Liver (tissue), 9 donors: Measurements from ENCODE around the gene S100A2. TPM values are rescaled to one million over a fixed set of nuclear protein-coding genes. Genes with fewer than 3 reads are reported as not detected.

Source experiments
- DNase-seq: peaks from one replicate; pipeline ENCODE4 v3.0.0-alpha.2; 2017; ENCODE audit warnings: low spot score
- H3K27ac ChIP-seq, 2 donors: one replicate each; pipeline ENCODE4 v1.7.0; 2013; ENCODE audit warnings: inconsistent platforms in 2 of 2, low read length in 2 of 2, control low read depth in 1 of 2, low read depth in 1 of 2, mild to moderate bottlenecking in 1 of 2
- H3K27me3 ChIP-seq, 4 donors: one replicate each; pipeline versions ENCODE4 v1.6.1 to v1.7.0; 2013; ENCODE audit warnings: low read length in 3 of 4, inconsistent platforms in 1 of 4, mild to moderate bottlenecking in 1 of 4, moderate library complexity in 1 of 4; ENCODE audit not compliant: control insufficient read depth in 4 of 4, insufficient read depth in 4 of 4
- H3K36me3 ChIP-seq, 4 donors: one replicate each; pipeline versions ENCODE4 v1.6.1 to v1.7.0; 2013; ENCODE audit warnings: low read length in 3 of 4, mild to moderate bottlenecking in 3 of 4, low read depth in 1 of 4, moderate library complexity in 1 of 4; ENCODE audit not compliant: control insufficient read depth in 4 of 4, insufficient read depth in 3 of 4
- H3K4me1 ChIP-seq, 4 donors: one replicate each; pipeline versions ENCODE4 v1.6.1 to v1.7.0; 2013; ENCODE audit warnings: low read length in 3 of 4, mild to moderate bottlenecking in 3 of 4, moderate library complexity in 1 of 4; ENCODE audit not compliant: control insufficient read depth in 4 of 4, insufficient read depth in 4 of 4
- H3K4me3 ChIP-seq, 3 donors: one replicate each; pipeline versions ENCODE4 v1.6.1 to v1.7.0; 2013; ENCODE audit warnings: low read length in 3 of 3, control low read depth in 1 of 3, low read depth in 1 of 3, mild to moderate bottlenecking in 1 of 3
- H3K9ac ChIP-seq, 2 donors: one replicate each; pipeline ENCODE4 v1.7.0; 2013; ENCODE audit warnings: low read length in 2 of 2, mild to moderate bottlenecking in 2 of 2, moderate library complexity in 2 of 2, control low read depth in 1 of 2, low read depth in 1 of 2
- H3K9me3 ChIP-seq, 4 donors: one replicate each; pipeline versions ENCODE4 v1.6.1 to v1.7.0; 2013; ENCODE audit warnings: low read length in 3 of 4; ENCODE audit not compliant: control insufficient read depth in 4 of 4
- EGR1 ChIP-seq, 2 donors: IDR thresholded peaks; 2 replicates each; pipeline ENCODE4 v1.6.1; 2016 to 2018; ENCODE audit warnings: antibody characterized with exemption in 2 of 2, low read depth in 2 of 2
- FOXA1 ChIP-seq: IDR thresholded peaks from 2 replicates; pipeline ENCODE4 v1.6.1; 2016; ENCODE audit warnings: antibody characterized with exemption
- FOXA2 ChIP-seq: IDR thresholded peaks from 2 replicates; pipeline ENCODE4 v1.6.1; 2016; ENCODE audit warnings: antibody characterized with exemption
- GABPA ChIP-seq, 2 donors: IDR thresholded peaks in 1 of 2; conservative IDR thresholded peaks in 1 of 2; 2 replicates each; pipeline ENCODE4 v1.6.1; 2016; ENCODE audit warnings: antibody characterized with exemption in 2 of 2, mild to moderate bottlenecking in 1 of 2, moderate library complexity in 1 of 2
- HNF4A ChIP-seq, 2 donors: conservative IDR thresholded peaks; 2 replicates each; pipeline ENCODE4 v1.6.1; 2016; ENCODE audit warnings: antibody characterized with exemption in 2 of 2, mild to moderate bottlenecking in 2 of 2
- HNF4G ChIP-seq: IDR thresholded peaks from 2 replicates; pipeline ENCODE4 v1.6.1; 2016; ENCODE audit warnings: antibody characterized with exemption
- MAX ChIP-seq: IDR thresholded peaks from 2 replicates; pipeline ENCODE4 v1.6.1; 2016; ENCODE audit warnings: antibody characterized with exemption
- RAD21 ChIP-seq, 2 donors: IDR thresholded peaks; 2 replicates each; pipeline ENCODE4 v1.6.1; 2016; ENCODE audit warnings: antibody characterized with exemption in 2 of 2, mild to moderate bottlenecking in 2 of 2
- REST ChIP-seq: IDR thresholded peaks from 2 replicates; pipeline ENCODE4 v1.6.1; 2016; ENCODE audit warnings: antibody characterized with exemption, mild to moderate bottlenecking
- SP1 ChIP-seq: IDR thresholded peaks from 2 replicates; pipeline ENCODE4 v1.6.1; 2018; ENCODE audit warnings: antibody characterized with exemption, mild to moderate bottlenecking
- TAF1 ChIP-seq: conservative IDR thresholded peaks from 2 replicates; pipeline ENCODE4 v1.6.1; 2016; ENCODE audit warnings: antibody characterized with exemption, mild to moderate bottlenecking
- YY1 ChIP-seq: IDR thresholded peaks from 2 replicates; pipeline ENCODE4 v1.6.1; 2016; ENCODE audit warnings: antibody characterized with exemption, mild to moderate bottlenecking
- WGBS: extraction: QIAGEN DNeasy Blood & Tissue Kit; methylation state at CpG from one replicate; pipeline ENCODE4 v1.1.7; 2013; 5-methylcytosine and 5-hydroxymethylcytosine counted together
- polyA plus RNA-seq, 2 donors: library from polyadenylated mRNA; stranded (reverse) in 1 of 2; unstranded in 1 of 2; fragments of 200-250 nt in 1 of 2; fragments of >200 nt in 1 of 2; fragmentation: Nextera tagmentation in 1 of 2; extraction: Ambion mirVana in 1 of 2; gene quantifications; one replicate each; pipeline versions ENCODE4 v1.2.1 to v1.2.3, GENCODE V29; 2013 to 2015
- total RNA-seq, 2 donors: library from RNA; depleted of rRNA; stranded (reverse); fragments of >200 nt; gene quantifications; one replicate each; pipeline ENCODE4 v1.2.3, GENCODE V29; 2014
- TF ChIP-seq, protein P1 (sequence below): fragments of 150-350 bp; IDR thresholded peaks from 2 replicates; pipeline ENCODE4 v1.5.1; 2017; ENCODE audit warnings: improper control_type of control experiment, low read depth, low read length; ENCODE audit not compliant: missing input control
- donor health status: healthy.
- donor health status: healthy.
- donor health status: healthy.
- donor health status: healthy.
- donor health status: healthy.

Gene S100A2
- total and polyA plus RNA-seq, 4 donors = 0.22 to 0.67 TPM; not detected in 2

DNA sequence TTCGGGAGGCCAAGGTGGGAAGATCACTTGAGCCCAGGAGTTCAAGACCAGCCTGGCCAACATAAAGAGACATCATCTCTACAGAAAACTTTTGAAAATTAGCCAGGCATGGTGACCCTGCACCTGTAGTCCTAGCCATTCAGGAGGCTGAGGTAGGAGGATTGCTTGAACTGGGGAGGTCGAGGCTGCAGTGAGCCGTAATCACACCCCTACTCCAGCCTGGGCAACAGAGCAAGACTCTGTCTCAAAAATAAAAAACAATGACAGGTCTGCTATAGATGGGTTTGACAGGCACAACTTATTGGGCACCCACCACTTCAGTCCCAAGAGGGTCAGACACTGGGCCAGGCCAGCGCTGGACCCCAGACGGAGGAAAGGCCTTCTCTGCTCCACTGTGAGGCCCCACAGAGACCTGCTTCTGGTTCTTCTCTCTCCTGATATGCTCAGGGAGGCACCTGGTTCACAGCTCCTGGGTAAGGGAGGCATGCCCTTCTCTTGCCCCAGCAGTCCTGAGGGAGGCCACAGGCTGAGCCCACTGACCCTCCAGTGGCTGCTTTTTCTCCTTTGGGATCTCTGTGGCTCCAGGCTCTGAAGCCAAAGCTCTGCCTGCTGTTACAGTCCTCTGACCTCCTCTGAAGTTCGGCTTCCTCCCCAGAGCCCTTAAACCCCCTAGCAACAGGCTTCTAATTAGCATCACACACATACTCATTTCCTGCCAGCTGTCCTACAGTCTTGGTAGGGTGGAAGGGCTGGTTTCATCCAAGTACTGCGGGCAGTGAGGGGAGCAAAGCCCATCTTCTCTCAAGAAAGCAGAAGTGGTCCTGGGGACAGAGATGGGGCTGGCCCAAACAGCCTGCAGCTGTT is 32.9 kb upstream of the S100A2 start:
- H3K4me3 ChIP-seq = no peak overlapping the region
- H3K27me3 ChIP-seq = no peaks in the 10 kb centered on the region
- no peaks in the 10 kb centered on the region for H3K4me1 ChIP-seq
- no peak overlapping the region for H3K27ac ChIP-seq
- DNase-seq = no peak
- H3K9me3 ChIP-seq = no peaks in the 10 kb centered on the region
- no peaks in the 10 kb centered on the region for H3K36me3 ChIP-seq
- WGBS = 87% methylated on average over 7 of the region's 7 CpGs
- no peak for TF ChIP-seq HNF4A (conservative IDR thresholded peaks at IDR 0.05)
- H3K9ac ChIP-seq = no peak overlapping the region

DNA sequence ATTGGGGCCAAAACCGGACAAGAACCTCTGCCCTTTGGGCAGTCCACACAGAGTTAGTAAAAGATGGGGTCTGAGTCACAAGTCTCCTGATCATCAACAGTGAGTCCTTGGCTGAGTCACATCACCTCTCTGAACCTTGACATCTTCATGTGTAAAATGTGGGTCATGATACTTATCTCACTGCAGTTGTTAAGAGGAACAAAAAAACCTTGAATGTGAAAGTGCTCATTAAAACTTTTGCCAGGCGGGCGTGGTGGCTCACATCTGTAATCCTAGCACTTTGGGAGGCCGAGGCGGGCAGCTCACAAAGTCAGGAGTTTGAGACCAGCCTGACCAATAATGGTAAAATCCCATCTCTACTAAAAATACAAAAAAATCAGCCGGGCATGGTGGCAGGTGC is 31.6 kb upstream of the S100A2 start:
- WGBS = 94% methylated on average over 6 of the region's 6 CpGs
- DNase-seq = no peak

GRCh38 chr1:153592748-153593147 is 27.1 kb upstream of the S100A2 start:
- Histone ChIP-seq H3K36me3 (no peaks in the 10 kb centered on the region), H3K9me3 (no peaks in the 10 kb centered on the region), H3K4me3 (no peak overlapping the region), H3K27ac (no peak overlapping the region), H3K9ac (no peak overlapping the region), H3K27me3 (no peaks in the 10 kb centered on the region), H3K4me1 (no peaks in the 10 kb centered on the region)
- TF ChIP-seq FOXA1 (no peak), EGR1 (IDR thresholded peaks at IDR 0.05; ENCODE audit: low read depth in 2 of 2) (no peak), RAD21 (IDR thresholded peaks at IDR 0.05) (no peak), MAX (no peak), YY1 (no peak), HNF4G (no peak), TAF1 (no peak), GABPA (IDR thresholded peaks at IDR 0.05 in 1 of 2, conservative IDR thresholded peaks at IDR 0.05 in 1 of 2) (no peak), REST (no peak), HNF4A (conservative IDR thresholded peaks at IDR 0.05) (no peak), FOXA2 (no peak)
- TF ChIP-seq, protein P1, sequence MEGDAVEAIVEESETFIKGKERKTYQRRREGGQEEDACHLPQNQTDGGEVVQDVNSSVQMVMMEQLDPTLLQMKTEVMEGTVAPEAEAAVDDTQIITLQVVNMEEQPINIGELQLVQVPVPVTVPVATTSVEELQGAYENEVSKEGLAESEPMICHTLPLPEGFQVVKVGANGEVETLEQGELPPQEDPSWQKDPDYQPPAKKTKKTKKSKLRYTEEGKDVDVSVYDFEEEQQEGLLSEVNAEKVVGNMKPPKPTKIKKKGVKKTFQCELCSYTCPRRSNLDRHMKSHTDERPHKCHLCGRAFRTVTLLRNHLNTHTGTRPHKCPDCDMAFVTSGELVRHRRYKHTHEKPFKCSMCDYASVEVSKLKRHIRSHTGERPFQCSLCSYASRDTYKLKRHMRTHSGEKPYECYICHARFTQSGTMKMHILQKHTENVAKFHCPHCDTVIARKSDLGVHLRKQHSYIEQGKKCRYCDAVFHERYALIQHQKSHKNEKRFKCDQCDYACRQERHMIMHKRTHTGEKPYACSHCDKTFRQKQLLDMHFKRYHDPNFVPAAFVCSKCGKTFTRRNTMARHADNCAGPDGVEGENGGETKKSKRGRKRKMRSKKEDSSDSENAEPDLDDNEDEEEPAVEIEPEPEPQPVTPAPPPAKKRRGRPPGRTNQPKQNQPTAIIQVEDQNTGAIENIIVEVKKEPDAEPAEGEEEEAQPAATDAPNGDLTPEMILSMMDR = no peak
- WGBS = 77% methylated on average over 4 of the region's 4 CpGs
- no peak for DNase-seq

More for the DNA sequence above, 31.6 kb upstream of the S100A2 start:
- Histone ChIP-seq H3K27ac (no peak overlapping the region), H3K36me3 (no peaks in the 10 kb centered on the region), H3K27me3 (no peaks in the 10 kb centered on the region), H3K4me3 (no peak overlapping the region), H3K4me1 (no peaks in the 10 kb centered on the region), H3K9me3 (no peaks in the 10 kb centered on the region), H3K9ac (no peak overlapping the region)
- TF ChIP-seq EGR1 (IDR thresholded peaks at IDR 0.05; ENCODE audit: low read depth in 2 of 2) (no peak), SP1 (no peak), HNF4A (conservative IDR thresholded peaks at IDR 0.05) (no peak)
